ENCODE measurements around the gene CALML4.

DNA sequence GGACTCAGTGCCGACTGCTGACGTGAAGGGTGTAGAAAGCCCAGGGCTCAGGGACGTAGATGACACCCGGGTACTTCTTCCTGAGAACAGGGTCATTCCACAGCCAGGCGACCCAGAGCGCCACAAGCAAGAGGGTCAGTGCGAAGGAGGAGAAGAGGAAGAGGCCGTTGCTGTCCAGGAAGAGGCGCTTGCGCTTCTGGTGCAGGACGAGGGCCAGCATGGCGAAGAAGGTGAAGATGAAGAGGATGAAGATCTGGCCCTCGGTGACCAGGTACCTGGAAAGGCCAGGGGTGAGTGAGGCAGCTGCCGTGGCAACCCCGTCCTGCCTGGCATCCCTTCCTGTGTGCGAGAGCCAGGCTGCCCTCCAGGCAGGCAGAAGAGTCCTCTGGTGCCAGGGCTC, 3.0 kb upstream of the CALML4 start:
- TF ChIP-seq POLR2AphosphoS5 (IDR thresholded peaks at IDR 0.05; ENCODE audit: borderline replicate concordance, low read depth, low read length) (no peak), EZH2 (IDR thresholded peaks at IDR 0.05) (no peak), FOXP2 (optimal IDR thresholded peaks at IDR 0.05; ENCODE audit: control extremely low read depth, extremely low read length, insufficient read depth) (no peak)

Data from SK-N-MC (cell line).